GM21423 (cell line): ENCODE data around the gene TFPI.
"Not testable (repeated sequence)": the region's sequence is repeated elsewhere in the genome, so short reads cannot be mapped to it uniquely, and the experiment has no call there.

Experiments used
- ATAC-seq: cut with Tn5 transposase; IDR thresholded peaks from one replicate; pipeline ENCODE4 v1.9.1; 2021; ENCODE audit warnings: mild to moderate bottlenecking, moderate library complexity; ENCODE audit not compliant: unreplicated experiment

The TFPI gene

DNA sequence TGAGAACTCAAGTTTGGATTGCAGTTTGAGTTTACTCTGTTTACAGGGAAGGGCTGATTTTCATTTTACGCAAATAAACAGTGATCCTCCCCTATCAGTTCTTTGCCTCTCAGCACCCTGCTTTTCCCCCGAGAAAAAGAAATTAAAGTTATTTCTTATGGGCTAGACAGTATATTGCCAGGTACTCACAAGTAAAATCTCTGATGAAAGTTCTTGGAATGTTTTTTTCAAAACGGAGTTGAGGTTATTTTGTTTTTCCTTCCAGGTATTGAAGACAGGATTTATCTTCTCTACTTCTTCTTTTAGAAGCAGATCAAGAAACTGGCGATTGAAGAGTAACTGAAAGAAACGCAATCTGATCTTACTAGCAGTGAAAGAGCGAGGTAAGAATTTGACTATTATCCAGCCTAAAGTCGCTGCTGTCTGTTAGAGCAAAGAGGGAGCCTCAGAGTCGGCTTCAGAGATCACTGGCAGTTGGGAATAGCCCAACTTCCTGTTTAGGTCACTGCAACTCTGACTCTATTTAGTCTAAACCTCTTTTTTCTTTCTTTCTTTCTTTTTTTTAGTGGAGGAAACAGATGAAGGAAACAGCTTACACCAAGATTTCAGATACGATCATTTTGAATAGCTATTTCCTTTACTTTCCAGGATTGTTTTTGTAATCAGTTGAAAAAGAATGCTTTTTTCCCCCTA, at the start of gene TFPI:
TSS of gene TFPI (minus strand) at position 425 of the 693 bp plus-strand sequence. CDS start 50,667 bp downstream, outside the sequence.
- no peak for ATAC-seq

GRCh38 chr2:187594801-187595200, 40.6 kb upstream of the TFPI start:
- ATAC-seq: no peak

- no peak for ATAC-seq
Measured at GRCh38 chr2:187593697-187594096, 39.5 kb upstream of the TFPI start.

DNA sequence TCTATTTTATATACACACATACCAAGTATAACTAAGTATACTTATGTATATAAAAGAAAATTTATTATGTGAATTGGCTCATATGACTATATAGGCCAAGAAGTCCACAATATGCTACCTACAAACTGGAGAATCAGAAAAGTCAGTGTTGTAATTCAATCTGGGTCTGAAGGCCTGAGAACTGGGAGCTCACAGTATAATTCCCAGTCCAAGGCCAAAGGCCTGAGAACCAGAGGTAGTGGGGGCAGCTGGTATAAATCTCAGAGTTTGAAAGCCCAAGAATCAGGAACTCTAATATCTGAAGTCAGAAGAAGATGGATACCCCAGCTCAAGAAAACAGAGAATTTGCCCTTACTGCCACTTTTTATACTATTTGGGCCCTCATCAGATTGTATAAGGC, 38.9 kb upstream of the TFPI start:
- no peak for ATAC-seq

DNA sequence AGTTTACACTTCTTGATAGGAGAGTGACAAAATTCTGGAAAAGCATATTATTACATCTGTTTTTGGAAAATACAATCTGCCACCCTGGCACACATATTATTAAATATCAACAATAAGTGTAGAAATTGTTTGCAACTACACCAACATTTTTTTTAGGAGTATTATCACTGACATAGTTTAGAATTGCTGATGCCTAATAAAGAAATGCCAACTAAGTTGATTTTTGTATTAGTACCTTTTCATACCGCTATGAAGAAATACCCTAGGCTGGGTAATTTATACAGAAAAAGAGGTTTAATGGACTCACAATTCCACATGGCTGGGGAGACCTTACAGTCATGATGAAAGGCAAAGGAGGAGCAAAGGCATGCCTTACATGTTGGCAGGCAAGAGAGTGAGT, 35.9 kb upstream of the TFPI start:
- no peak for ATAC-seq

DNA sequence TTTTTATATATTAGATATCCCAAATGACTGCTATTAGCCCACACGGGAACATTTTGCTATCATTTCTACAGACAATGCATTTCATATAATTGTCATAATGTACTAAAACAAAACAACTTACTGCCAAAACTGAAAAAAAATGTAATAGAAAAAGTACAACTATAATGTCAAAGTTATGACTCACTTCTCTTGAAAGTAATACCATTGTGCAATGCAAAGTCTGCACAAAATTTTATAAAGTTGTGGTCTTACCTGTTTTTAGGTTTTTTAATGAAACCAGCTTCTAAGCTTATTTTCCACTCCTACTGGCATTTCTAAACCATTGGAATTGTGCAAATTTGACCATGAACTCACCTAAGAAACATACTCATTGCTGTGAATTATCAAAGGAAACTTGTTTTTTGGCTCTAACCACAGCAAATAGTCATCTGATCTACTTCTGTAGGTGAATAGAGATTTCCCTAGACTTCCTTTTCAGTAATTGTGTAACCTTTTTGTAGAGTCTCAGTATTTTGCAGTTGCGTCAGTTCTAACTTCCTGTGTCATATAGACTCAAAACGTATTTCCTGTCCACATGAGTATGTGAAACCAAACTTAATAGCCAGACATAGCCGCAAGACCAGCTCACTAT, 31.9 kb upstream of the TFPI start:
- ATAC-seq: peak; percentile 67

DNA sequence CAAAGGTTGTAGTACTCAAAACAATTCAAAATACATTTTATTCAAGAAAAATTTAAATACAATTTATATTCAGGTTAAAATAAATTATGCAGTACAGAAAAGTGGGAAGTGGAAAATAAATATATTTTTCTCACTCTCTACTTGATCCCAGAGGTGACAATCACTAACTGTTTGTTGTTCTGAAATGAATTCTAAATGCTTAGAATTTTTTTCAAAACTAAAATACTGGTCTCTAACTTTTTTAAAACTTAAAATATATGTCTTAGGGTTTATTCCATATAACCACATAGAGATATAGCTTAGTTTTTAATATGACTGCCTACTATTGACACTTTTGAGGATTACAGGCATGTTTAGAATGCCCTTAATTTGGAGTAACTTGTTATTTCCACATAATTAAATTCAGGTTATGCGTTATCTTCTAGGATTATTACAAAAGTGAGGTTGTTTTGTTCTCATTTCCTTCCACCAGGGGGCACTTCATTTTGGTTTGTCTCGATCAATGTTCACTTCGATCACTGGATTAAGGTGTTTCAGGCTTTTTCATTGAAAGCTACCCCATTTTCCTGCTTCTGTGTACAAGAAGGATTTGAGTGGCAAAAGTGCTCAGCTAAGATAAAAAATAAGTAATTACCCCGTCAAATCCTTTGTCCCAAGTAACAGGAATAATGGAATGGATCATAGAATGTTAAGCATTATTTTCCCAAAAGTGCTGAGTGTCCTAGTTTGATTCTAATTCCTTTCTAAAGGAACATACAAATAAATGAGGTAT, 27.1 kb upstream of the TFPI start:
- peak; percentile 55 for ATAC-seq

- ATAC-seq: no peak
Measured at GRCh38 chr2:187580462-187581124, 26.4 kb upstream of the TFPI start.

GRCh38 chr2:187577310-187577709, 23.1 kb upstream of the TFPI start:
- ATAC-seq: no peak

GRCh38 chr2:187576906-187577305, 22.7 kb upstream of the TFPI start:
- no peak for ATAC-seq

DNA sequence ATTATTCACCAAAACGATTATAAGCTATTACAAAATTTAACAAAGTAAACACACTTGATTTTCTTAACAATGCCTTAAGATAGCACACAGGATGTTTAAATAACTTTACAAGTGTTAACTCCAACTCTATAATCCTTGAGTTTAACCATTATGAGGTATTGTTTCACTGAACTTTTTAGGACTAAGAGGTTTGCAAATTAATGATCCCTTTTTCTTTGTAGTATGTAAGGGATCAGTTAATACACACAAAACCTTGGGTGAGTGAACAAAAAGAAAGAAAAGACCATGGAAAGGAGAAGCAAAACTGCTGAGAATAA, 21.5 kb upstream of the TFPI start:
- no peak for ATAC-seq

- no peak for ATAC-seq
Measured at GRCh38 chr2:187574969-187575750, 20.9 kb upstream of the TFPI start.

- ATAC-seq: no peak
Measured at GRCh38 chr2:187573722-187574121, 19.5 kb upstream of the TFPI start.

DNA sequence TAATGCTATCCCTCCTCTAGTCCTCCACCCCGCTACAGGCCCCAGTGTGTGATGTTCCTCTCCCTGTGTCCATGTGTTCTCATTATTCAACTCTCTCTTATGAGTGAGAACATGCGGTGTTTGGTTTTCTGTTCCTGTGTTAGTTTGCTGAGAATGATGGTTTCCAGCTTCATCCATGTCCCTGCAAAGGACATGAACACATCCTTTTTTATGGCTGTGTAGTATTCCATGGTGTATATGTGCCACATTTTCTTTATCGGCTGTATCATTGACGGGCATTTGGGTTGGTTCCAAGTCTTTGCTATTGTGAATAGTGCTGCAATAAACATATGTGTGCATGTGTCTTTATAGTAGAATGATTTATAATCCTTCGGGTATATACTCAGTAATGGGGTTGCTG, 17.8 kb upstream of the TFPI start:
- not testable (repeated sequence) for ATAC-seq

DNA sequence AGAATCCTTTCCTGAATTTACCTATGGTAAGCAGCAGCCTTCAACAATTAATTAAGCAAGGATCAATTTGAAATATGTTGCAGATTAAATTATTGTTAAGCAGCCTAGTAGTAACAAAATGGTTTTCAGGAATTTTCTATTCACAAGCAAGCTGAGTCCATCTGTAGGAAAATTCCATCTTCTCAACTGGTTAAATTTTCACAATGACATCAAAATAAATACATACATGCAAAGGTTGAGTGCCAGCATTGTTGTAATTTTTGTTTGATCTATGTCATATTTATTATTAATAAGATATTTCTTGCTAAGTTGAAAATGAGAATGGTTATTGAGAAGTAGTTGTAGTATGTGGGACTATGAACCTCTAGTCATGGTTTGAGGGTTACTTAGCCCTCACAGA, 15.3 kb upstream of the TFPI start:
- ATAC-seq: no peak

DNA sequence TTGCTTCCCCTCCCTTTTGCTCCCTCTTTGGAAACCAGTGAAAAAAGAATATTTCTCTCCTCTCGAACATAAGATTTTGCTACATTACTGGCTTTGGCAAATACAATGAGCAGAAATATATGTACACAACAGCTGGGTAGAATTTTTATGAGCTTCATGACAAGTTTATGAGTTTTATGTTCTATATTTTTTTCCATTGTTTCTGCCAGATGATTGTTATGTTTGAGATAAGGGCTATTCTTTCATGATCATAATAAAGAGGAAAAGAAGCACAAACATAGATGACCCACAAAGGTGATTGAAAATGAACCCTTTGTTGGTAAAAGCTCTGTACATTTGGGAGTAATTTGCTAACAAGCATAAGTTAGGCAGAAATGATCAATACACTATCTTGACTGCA, 14.8 kb upstream of the TFPI start:
- ATAC-seq: no peak

- no peak for ATAC-seq
Measured at GRCh38 chr2:187567126-187567525, 12.9 kb upstream of the TFPI start.

- no peak for ATAC-seq
Measured at GRCh38 chr2:187566712-187567111, 12.5 kb upstream of the TFPI start.

DNA sequence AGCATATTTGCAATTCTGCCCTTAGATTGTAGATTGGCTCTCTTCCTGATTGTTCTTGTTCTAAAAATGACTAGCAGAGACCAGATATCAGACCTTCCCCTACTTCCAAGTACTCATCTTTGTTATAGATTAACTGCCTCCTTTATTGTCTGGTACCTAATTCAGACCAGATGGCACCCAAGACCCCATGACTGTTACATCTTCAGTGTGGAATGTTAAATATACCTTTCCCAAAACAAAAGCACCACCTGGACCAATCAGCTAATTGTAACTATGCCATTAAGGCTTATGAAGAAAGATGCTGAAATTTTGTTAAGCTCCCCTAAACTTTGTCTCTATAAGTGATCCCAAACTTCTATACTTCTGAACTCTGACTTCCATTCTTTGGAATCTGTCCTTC, 12.0 kb upstream of the TFPI start:
- no peak for ATAC-seq

DNA sequence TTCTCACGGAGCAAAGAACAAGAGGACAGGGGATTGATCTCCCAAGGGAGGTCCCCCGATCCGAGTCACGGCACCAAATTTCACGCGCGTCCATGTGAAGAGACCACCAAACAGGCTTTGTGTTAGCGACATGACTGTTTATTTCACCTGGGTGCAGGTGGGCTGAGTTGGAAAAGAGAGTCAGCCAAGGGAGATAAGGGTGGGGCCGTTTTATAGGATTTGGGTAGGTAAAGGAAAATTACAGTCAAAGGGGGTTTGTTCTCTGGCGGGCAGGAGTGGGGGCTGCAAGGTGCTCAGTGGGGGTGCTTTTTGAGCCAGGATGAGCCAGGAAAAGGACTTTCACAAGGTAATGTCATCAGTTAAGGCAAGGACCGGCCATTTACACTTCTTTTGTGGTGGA, 11.4 kb upstream of the TFPI start:
- not testable (repeated sequence) for ATAC-seq

DNA sequence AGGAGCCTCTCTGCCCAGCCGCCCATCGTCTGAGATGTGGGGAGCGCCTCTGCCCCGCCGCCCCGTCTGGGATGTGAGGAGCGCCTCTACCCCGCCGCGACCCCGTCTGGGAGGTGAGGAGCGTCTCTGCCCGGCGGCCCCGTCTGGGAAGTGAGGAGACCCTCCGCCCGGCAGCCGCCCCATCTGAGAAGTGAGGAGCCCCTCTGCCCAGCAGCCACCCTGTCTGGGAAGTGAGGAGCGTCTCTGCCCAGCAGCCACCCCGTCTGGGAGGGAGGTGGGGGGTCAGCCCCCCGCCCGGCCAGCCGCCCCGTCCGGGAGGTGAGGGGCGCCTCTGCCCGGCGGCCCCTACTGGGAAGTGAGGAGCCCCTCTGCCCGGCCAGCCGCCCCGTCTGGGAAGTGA, 2.3 kb upstream of the TFPI start:
- not testable (repeated sequence) for ATAC-seq
